Peyer's patch (tissue), 4 donors: ENCODE measurements around the gene CDC25A.

Source experiments
- CTCF ChIP-seq, 6 experiments: fragments of 450-650 bp in 4 of 6; fragments of 200-600 bp in 2 of 6; sonication (generic) in 1 of 6; IDR thresholded peaks; one replicate each; pipeline ENCODE4 v1.5.1; 2017 to 2019; ENCODE audit warnings: antibody characterized with exemption in 6 of 6, mild to moderate bottlenecking in 3 of 6, moderate library complexity in 1 of 6
- POLR2A ChIP-seq, 2 donors: fragments of 450-650 bp; IDR thresholded peaks; one replicate each; pipeline ENCODE4 v1.5.1; 2017; ENCODE audit warnings: antibody characterized with exemption in 2 of 2, mild to moderate bottlenecking in 2 of 2, moderate library complexity in 2 of 2

GRCh38 chr3:48151058-48151806 is 37.0 kb downstream of the CDC25A start:
- TF ChIP-seq CTCF (IDR thresholded peaks at IDR 0.05) (peak; percentile 28 to 91 (median 82)), POLR2A (IDR thresholded peaks at IDR 0.05) (no peak)
